ENCODE data around the gene ABHD2. TPM values are rescaled to one million over a fixed set of nuclear protein-coding genes. Genes with fewer than 3 reads are reported as not detected.

ABHD2 gene
- total and polyA plus RNA-seq, 2 experiments from 2014 or later: 5.2 to 15.2 TPM

DNA sequence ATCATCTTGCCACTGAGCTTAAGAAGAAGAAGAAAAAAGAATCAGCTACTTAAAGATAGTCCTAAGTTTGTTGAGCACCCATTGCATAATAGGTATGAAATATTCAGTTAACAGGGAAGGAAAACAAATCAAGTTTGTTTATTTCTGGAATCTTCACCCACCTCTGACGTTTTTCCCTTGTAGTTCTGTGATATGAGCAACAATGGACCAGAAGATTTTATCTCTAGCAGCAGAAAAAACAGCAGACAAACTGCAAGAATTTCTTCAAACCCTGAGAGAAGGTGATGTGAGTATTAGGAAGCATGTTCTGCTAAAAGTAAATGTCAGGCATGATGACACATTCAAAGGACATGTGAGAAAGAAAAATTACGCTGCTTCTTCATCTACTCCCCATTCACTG lies 159.2 kb downstream of the ABHD2 start:
- H3K4me3 ChIP-seq: no peak overlapping the region
- H4K20me1 ChIP-seq (replicated peaks; ENCODE audit: insufficient read depth): peaks cover 23% of the 10 kb centered on the region
- H3K4me2 ChIP-seq: no peak overlapping the region
- no peak overlapping the region for H2AFZ ChIP-seq
- H3K27ac ChIP-seq (ENCODE audit: low read depth): no peak overlapping the region
- Mint-ChIP-seq H3K4me3 (no peak overlapping the region), H3K27me3 (ENCODE audit: insufficient read depth, low read depth, poor library complexity) (peaks cover 19% of the 10 kb centered on the region), H3K4me1 (peaks cover 22% of the 10 kb centered on the region), H3K27ac (no peak overlapping the region), H3K9me3 (peaks cover 14% of the 10 kb centered on the region; the same call in 2 of the 3 replicates), H3K36me3 (ENCODE audit: low read depth) (peaks cover 53% of the 10 kb centered on the region)
- no peak for ATAC-seq
- H3K36me3 ChIP-seq (ENCODE audit: insufficient read depth): peaks cover 32% of the 10 kb centered on the region
- no peak for DNase-seq (ENCODE audit: low spot score)
- H3K79me2 ChIP-seq (replicated peaks; ENCODE audit: insufficient read depth): peaks cover 50% of the 10 kb centered on the region
- peaks cover 21% of the 10 kb centered on the region; the same call in 1 of the 2 replicates for H3K4me1 ChIP-seq (ENCODE audit: insufficient read depth)
- no peaks in the 10 kb centered on the region; the same call in 1 of the 2 replicates for H3K27me3 ChIP-seq (ENCODE audit: insufficient read depth)
- no peaks in the 10 kb centered on the region for H3K9me2 ChIP-seq (ENCODE audit: insufficient read depth)
- no peaks in the 10 kb centered on the region for H3F3A ChIP-seq (replicated peaks; ENCODE audit: low read depth)
- TF ChIP-seq, protein P1, sequence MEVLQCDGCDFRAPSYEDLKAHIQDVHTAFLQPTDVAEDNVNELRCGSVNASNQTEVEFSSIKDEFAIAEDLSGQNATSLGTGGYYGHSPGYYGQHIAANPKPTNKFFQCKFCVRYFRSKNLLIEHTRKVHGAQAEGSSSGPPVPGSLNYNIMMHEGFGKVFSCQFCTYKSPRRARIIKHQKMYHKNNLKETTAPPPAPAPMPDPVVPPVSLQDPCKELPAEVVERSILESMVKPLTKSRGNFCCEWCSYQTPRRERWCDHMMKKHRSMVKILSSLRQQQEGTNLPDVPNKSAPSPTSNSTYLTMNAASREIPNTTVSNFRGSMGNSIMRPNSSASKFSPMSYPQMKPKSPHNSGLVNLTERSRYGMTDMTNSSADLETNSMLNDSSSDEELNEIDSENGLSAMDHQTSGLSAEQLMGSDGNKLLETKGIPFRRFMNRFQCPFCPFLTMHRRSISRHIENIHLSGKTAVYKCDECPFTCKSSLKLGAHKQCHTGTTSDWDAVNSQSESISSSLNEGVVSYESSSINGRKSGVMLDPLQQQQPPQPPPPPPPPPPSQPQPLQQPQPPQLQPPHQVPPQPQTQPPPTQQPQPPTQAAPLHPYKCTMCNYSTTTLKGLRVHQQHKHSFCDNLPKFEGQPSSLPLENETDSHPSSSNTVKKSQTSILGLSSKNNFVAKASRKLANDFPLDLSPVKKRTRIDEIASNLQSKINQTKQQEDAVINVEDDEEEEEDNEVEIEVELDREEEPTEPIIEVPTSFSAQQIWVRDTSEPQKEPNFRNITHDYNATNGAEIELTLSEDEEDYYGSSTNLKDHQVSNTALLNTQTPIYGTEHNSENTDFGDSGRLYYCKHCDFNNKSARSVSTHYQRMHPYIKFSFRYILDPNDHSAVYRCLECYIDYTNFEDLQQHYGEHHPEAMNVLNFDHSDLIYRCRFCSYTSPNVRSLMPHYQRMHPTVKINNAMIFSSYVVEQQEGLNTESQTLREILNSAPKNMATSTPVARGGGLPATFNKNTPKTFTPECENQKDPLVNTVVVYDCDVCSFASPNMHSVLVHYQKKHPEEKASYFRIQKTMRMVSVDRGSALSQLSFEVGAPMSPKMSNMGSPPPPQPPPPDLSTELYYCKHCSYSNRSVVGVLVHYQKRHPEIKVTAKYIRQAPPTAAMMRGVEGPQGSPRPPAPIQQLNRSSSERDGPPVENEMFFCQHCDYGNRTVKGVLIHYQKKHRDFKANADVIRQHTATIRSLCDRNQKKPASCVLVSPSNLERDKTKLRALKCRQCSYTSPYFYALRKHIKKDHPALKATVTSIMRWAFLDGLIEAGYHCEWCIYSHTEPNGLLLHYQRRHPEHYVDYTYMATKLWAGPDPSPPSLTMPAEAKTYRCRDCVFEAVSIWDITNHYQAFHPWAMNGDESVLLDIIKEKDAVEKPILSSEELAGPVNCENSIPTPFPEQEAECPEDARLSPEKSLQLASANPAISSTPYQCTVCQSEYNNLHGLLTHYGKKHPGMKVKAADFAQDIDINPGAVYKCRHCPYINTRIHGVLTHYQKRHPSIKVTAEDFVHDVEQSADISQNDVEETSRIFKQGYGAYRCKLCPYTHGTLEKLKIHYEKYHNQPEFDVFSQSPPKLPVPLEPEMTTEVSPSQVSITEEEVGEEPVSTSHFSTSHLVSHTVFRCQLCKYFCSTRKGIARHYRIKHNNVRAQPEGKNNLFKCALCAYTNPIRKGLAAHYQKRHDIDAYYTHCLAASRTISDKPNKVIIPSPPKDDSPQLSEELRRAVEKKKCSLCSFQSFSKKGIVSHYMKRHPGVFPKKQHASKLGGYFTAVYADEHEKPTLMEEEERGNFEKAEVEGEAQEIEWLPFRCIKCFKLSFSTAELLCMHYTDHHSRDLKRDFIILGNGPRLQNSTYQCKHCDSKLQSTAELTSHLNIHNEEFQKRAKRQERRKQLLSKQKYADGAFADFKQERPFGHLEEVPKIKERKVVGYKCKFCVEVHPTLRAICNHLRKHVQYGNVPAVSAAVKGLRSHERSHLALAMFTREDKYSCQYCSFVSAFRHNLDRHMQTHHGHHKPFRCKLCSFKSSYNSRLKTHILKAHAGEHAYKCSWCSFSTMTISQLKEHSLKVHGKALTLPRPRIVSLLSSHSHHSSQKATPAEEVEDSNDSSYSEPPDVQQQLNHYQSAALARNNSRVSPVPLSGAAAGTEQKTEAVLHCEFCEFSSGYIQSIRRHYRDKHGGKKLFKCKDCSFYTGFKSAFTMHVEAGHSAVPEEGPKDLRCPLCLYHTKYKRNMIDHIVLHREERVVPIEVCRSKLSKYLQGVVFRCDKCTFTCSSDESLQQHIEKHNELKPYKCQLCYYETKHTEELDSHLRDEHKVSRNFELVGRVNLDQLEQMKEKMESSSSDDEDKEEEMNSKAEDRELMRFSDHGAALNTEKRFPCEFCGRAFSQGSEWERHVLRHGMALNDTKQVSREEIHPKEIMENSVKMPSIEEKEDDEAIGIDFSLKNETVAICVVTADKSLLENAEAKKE (CRISPR knock-in tag; IDR thresholded peaks at IDR 0.05): no peak
- no peak for TF ChIP-seq ZNF331 (CRISPR knock-in tag; IDR thresholded peaks at IDR 0.05; ENCODE audit: low read depth)

DNA sequence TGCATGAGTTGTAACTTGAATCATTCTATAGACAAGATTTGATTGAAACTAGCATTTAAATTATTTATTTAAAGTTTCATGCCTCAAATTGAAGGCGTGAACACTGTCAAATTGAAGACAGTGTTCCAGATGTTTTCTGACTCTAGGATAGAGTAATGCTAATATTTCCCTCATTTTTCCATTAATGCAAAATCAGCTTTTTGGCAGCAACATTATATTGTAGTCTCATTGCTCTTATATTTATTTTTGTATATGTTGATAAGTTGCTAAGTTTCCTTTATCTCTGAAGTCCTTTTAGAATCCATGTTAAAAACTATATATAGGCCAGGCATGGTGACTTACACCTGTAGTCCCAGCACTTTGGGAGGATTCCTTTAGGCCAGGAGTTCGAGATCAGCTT lies 160.3 kb downstream of the ABHD2 start:
- no peak overlapping the region for H2AFZ ChIP-seq
- peaks cover 32% of the 10 kb centered on the region for H3K36me3 ChIP-seq (ENCODE audit: insufficient read depth)
- no peaks in the 10 kb centered on the region for H3K27me3 ChIP-seq (ENCODE audit: insufficient read depth)
- H3K27me3 Mint-ChIP-seq (ENCODE audit: insufficient read depth, low read depth, poor library complexity): peaks cover 15% of the 10 kb centered on the region
- ATAC-seq (no peak), DNase-seq (ENCODE audit: low spot score) (no peak)
- peaks cover 14% of the 10 kb centered on the region; the same call in 2 of the 3 replicates for H3K9me3 Mint-ChIP-seq
- no peak overlapping the region for H3K4me3 Mint-ChIP-seq
- H3K79me2 ChIP-seq (replicated peaks; ENCODE audit: insufficient read depth): peaks cover 50% of the 10 kb centered on the region
- H3F3A ChIP-seq (replicated peaks; ENCODE audit: low read depth): no peaks in the 10 kb centered on the region
- peaks cover 23% of the 10 kb centered on the region for H4K20me1 ChIP-seq (replicated peaks; ENCODE audit: insufficient read depth)
- H3K4me1 Mint-ChIP-seq: peaks cover 14% of the 10 kb centered on the region
- no peak overlapping the region for H3K4me2 ChIP-seq
- H3K4me3 ChIP-seq: no peak overlapping the region
- peaks cover 13% of the 10 kb centered on the region; the same call in 1 of the 2 replicates for H3K4me1 ChIP-seq (ENCODE audit: insufficient read depth)
- H3K27ac Mint-ChIP-seq: no peak overlapping the region
- H3K36me3 Mint-ChIP-seq (ENCODE audit: low read depth): peaks cover 53% of the 10 kb centered on the region
- no peaks in the 10 kb centered on the region for H3K9me2 ChIP-seq (ENCODE audit: insufficient read depth)
- H3K27ac ChIP-seq (ENCODE audit: low read depth): no peak overlapping the region
- TF ChIP-seq POLR2AphosphoS5 (IDR thresholded peaks at IDR 0.05; ENCODE audit: low read depth): no peak
- TF ChIP-seq, protein P2, sequence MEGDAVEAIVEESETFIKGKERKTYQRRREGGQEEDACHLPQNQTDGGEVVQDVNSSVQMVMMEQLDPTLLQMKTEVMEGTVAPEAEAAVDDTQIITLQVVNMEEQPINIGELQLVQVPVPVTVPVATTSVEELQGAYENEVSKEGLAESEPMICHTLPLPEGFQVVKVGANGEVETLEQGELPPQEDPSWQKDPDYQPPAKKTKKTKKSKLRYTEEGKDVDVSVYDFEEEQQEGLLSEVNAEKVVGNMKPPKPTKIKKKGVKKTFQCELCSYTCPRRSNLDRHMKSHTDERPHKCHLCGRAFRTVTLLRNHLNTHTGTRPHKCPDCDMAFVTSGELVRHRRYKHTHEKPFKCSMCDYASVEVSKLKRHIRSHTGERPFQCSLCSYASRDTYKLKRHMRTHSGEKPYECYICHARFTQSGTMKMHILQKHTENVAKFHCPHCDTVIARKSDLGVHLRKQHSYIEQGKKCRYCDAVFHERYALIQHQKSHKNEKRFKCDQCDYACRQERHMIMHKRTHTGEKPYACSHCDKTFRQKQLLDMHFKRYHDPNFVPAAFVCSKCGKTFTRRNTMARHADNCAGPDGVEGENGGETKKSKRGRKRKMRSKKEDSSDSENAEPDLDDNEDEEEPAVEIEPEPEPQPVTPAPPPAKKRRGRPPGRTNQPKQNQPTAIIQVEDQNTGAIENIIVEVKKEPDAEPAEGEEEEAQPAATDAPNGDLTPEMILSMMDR (conservative IDR thresholded peaks at IDR 0.05; ENCODE audit: low read depth in 2 of 2): no peak
- TF ChIP-seq, protein P3, sequence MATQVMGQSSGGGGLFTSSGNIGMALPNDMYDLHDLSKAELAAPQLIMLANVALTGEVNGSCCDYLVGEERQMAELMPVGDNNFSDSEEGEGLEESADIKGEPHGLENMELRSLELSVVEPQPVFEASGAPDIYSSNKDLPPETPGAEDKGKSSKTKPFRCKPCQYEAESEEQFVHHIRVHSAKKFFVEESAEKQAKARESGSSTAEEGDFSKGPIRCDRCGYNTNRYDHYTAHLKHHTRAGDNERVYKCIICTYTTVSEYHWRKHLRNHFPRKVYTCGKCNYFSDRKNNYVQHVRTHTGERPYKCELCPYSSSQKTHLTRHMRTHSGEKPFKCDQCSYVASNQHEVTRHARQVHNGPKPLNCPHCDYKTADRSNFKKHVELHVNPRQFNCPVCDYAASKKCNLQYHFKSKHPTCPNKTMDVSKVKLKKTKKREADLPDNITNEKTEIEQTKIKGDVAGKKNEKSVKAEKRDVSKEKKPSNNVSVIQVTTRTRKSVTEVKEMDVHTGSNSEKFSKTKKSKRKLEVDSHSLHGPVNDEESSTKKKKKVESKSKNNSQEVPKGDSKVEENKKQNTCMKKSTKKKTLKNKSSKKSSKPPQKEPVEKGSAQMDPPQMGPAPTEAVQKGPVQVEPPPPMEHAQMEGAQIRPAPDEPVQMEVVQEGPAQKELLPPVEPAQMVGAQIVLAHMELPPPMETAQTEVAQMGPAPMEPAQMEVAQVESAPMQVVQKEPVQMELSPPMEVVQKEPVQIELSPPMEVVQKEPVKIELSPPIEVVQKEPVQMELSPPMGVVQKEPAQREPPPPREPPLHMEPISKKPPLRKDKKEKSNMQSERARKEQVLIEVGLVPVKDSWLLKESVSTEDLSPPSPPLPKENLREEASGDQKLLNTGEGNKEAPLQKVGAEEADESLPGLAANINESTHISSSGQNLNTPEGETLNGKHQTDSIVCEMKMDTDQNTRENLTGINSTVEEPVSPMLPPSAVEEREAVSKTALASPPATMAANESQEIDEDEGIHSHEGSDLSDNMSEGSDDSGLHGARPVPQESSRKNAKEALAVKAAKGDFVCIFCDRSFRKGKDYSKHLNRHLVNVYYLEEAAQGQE (IDR thresholded peaks at IDR 0.05; ENCODE audit: unreplicated experiment): no peak
- TF ChIP-seq EZH2phosphoT487 (IDR thresholded peaks at IDR 0.05; ENCODE audit: unreplicated experiment): no peak
- TF ChIP-seq NANOG (IDR thresholded peaks at IDR 0.05; ENCODE audit: borderline replicate concordance): no peak

All from GM23338 (cell line).